Myocyte (in vitro differentiated cells): ENCODE results near the gene MBNL1. TPM values are rescaled to one million over a fixed set of nuclear protein-coding genes. Genes with fewer than 3 reads are reported as not detected.

Experiments used
- DNase-seq: peaks from one replicate; pipeline ENCODE4 v3.0.0-alpha.2; 2012; ENCODE audit warnings: low read depth
- total RNA-seq: library from RNA; depleted of rRNA; stranded (reverse); fragments of >200 nt; gene quantifications from 2 replicates; pipeline ENCODE4 v1.2.3, GENCODE V29; 2014

Gene MBNL1
- total RNA-seq, 1 donor from 2014 or later, result 115 TPM

GRCh38 chr3:152295344-152295743, 26.6 kb downstream of the MBNL1 start:
- DNase-seq, result no peak

- no peak for DNase-seq
Measured at GRCh38 chr3:152295806-152296205, 27.1 kb downstream of the MBNL1 start.

- no peak for DNase-seq
Measured at GRCh38 chr3:152296382-152296781, 27.7 kb downstream of the MBNL1 start.

- no peak for DNase-seq
Measured at GRCh38 chr3:152296971-152297370, 28.2 kb downstream of the MBNL1 start.

- peak; percentile 82 for DNase-seq
Measured at GRCh38 chr3:152298393-152299248, 29.9 kb downstream of the MBNL1 start.

- no peak for DNase-seq
Measured at GRCh38 chr3:152299249-152299976, 30.7 kb downstream of the MBNL1 start.

- no peak for DNase-seq
Measured at GRCh38 chr3:152300029-152300731, 31.5 kb downstream of the MBNL1 start.

GRCh38 chr3:152301745-152302181, 33.0 kb downstream of the MBNL1 start:
- DNase-seq, result no peak

- peak; percentile 80 for DNase-seq
Measured at GRCh38 chr3:152302521-152303021, 33.8 kb downstream of the MBNL1 start.

- DNase-seq, result no peak
Measured at GRCh38 chr3:152304160-152304559, 35.4 kb downstream of the MBNL1 start.

- DNase-seq, result no peak
Measured at GRCh38 chr3:152305075-152305474, 36.3 kb downstream of the MBNL1 start.

GRCh38 chr3:152307829-152308474, 39.2 kb downstream of the MBNL1 start:
- DNase-seq, result no peak

- DNase-seq, result no peak
Measured at GRCh38 chr3:152308475-152308844, 39.7 kb downstream of the MBNL1 start.

GRCh38 chr3:152309031-152309430, 40.3 kb downstream of the MBNL1 start:
- peak; percentile 76 for DNase-seq

GRCh38 chr3:152309535-152310307, 41.0 kb downstream of the MBNL1 start:
- DNase-seq, result no peak

GRCh38 chr3:152313430-152313829, 44.7 kb downstream of the MBNL1 start:
- no peak for DNase-seq

- DNase-seq, result no peak
Measured at GRCh38 chr3:152313914-152314313, 45.2 kb downstream of the MBNL1 start.

- DNase-seq, result no peak
Measured at GRCh38 chr3:152314677-152315353, 46.1 kb downstream of the MBNL1 start.

GRCh38 chr3:152315623-152316022, 46.9 kb downstream of the MBNL1 start:
- no peak for DNase-seq

- no peak for DNase-seq
Measured at GRCh38 chr3:152316318-152316717, 47.6 kb downstream of the MBNL1 start.
